ENCODE measurements around the gene SYK. TPM values are rescaled to one million over a fixed set of nuclear protein-coding genes. Genes with fewer than 3 reads are reported as not detected.

SYK gene
- total RNA-seq, 1 experiment from 2014 or later = 9.0 TPM

- no peaks in the 10 kb centered on the region for H3K79me2 ChIP-seq (ENCODE audit: insufficient read depth, low read length)
- H3K4me1 ChIP-seq (ENCODE audit: control insufficient read depth in 1 of 2, insufficient read depth in 2 of 2, low read length in 2 of 2) = no peaks in the 10 kb centered on the region
- CTCF ChIA-PET = no interaction called here
- H3K36me3 ChIP-seq (ENCODE audit: control insufficient read depth in 1 of 2, insufficient read depth in 2 of 2, low read length in 2 of 2) = no peaks in the 10 kb centered on the region
- H3K4me2 ChIP-seq (ENCODE audit: low read length) = no peak overlapping the region
- POLR2A ChIA-PET = no interaction called here
- no peaks in the 10 kb centered on the region for H3K9me3 ChIP-seq (ENCODE audit: control insufficient read depth in 1 of 2, insufficient read depth in 1 of 2, low read depth in 1 of 2, low read length in 2 of 2)
- H3K27ac ChIP-seq (ENCODE audit: low read depth, low read length) = no peak overlapping the region
- no peak overlapping the region for H3K4me3 ChIP-seq (replicated peaks in 1 of 2; ENCODE audit: low read depth in 1 of 2, low read length in 2 of 2)
- DNase-seq (ENCODE audit: low read depth, low spot score) (no peak), ATAC-seq (no peak)
- H3K27me3 ChIP-seq (ENCODE audit: insufficient read depth, low read length) = no peaks in the 10 kb centered on the region; the same call in 1 of the 2 replicates
- BruUV-seq (replicated peaks) = no TSS peak
- no peak overlapping the region for H2AFZ ChIP-seq (ENCODE audit: low read depth, low read length, poor library complexity, severe bottlenecking)
- intact Hi-C loops (cut with micrococcal nuclease) = no loop called here
- H3K9ac ChIP-seq (ENCODE audit: low read length) = no peak overlapping the region
- RAD21 ChIA-PET (ENCODE audit: low non-redundant PET in 1 of 2, low total read pairs in 2 of 2, uncharacterized antibody in 2 of 2, unreplicated experiment in 2 of 2) = no interaction called here
- TF ChIP-seq SRF (IDR thresholded peaks at IDR 0.05; ENCODE audit: low read depth) (no peak), YY1 (IDR thresholded peaks at IDR 0.05; ENCODE audit: extremely low read depth, insufficient replicate concordance, low read depth, low read length) (no peak), ZFX (IDR thresholded peaks at IDR 0.05) (no peak), POLR2AphosphoS5 (IDR thresholded peaks at IDR 0.05; ENCODE audit: low read depth, low read length) (no peak), TCF7L2 (IDR thresholded peaks at IDR 0.05; ENCODE audit: borderline replicate concordance, extremely low read depth, insufficient read depth, insufficient read length) (no peak), RAD21 (IDR thresholded peaks at IDR 0.05; ENCODE audit: low read depth) (no peak), FOSL1 (IDR thresholded peaks at IDR 0.05; ENCODE audit: low read depth) (no peak), CBX3 (IDR thresholded peaks at IDR 0.05; ENCODE audit: low read depth) (no peak), POLR2A (IDR thresholded peaks at IDR 0.05; ENCODE audit: borderline replicate concordance, extremely low read depth, insufficient read depth, insufficient read length) (no peak), SP1 (IDR thresholded peaks at IDR 0.05; ENCODE audit: low read depth) (no peak), ZNF274 (IDR thresholded peaks at IDR 0.05; ENCODE audit: low read depth, low read length) (no peak), EGR1 (IDR thresholded peaks at IDR 0.05; ENCODE audit: low read depth) (no peak), REST (IDR thresholded peaks at IDR 0.05; ENCODE audit: low read depth) (no peak)
- TF ChIP-seq, protein P1, sequence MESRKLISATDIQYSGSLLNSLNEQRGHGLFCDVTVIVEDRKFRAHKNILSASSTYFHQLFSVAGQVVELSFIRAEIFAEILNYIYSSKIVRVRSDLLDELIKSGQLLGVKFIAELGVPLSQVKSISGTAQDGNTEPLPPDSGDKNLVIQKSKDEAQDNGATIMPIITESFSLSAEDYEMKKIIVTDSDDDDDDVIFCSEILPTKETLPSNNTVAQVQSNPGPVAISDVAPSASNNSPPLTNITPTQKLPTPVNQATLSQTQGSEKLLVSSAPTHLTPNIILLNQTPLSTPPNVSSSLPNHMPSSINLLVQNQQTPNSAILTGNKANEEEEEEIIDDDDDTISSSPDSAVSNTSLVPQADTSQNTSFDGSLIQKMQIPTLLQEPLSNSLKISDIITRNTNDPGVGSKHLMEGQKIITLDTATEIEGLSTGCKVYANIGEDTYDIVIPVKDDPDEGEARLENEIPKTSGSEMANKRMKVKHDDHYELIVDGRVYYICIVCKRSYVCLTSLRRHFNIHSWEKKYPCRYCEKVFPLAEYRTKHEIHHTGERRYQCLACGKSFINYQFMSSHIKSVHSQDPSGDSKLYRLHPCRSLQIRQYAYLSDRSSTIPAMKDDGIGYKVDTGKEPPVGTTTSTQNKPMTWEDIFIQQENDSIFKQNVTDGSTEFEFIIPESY (IDR thresholded peaks at IDR 0.05; ENCODE audit: extremely low read depth, insufficient replicate concordance, low read length) = no peak
- TF ChIP-seq, protein P2, sequence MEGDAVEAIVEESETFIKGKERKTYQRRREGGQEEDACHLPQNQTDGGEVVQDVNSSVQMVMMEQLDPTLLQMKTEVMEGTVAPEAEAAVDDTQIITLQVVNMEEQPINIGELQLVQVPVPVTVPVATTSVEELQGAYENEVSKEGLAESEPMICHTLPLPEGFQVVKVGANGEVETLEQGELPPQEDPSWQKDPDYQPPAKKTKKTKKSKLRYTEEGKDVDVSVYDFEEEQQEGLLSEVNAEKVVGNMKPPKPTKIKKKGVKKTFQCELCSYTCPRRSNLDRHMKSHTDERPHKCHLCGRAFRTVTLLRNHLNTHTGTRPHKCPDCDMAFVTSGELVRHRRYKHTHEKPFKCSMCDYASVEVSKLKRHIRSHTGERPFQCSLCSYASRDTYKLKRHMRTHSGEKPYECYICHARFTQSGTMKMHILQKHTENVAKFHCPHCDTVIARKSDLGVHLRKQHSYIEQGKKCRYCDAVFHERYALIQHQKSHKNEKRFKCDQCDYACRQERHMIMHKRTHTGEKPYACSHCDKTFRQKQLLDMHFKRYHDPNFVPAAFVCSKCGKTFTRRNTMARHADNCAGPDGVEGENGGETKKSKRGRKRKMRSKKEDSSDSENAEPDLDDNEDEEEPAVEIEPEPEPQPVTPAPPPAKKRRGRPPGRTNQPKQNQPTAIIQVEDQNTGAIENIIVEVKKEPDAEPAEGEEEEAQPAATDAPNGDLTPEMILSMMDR (IDR thresholded peaks at IDR 0.05 in 2 of 3, conservative IDR thresholded peaks at IDR 0.05 in 1 of 3; ENCODE audit: borderline replicate concordance in 1 of 3, insufficient read depth in 1 of 3, low read depth in 2 of 3, low read length in 2 of 3) = no peak
- TF ChIP-seq, protein P3, sequence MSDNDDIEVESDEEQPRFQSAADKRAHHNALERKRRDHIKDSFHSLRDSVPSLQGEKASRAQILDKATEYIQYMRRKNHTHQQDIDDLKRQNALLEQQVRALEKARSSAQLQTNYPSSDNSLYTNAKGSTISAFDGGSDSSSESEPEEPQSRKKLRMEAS (IDR thresholded peaks at IDR 0.05) = no peak
- TF ChIP-seq, protein P4, sequence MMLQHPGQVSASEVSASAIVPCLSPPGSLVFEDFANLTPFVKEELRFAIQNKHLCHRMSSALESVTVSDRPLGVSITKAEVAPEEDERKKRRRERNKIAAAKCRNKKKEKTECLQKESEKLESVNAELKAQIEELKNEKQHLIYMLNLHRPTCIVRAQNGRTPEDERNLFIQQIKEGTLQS (IDR thresholded peaks at IDR 0.05) = no peak
- H4K20me1 ChIP-seq (ENCODE audit: insufficient read depth) = no peaks in the 10 kb centered on the region
- no peaks in the 10 kb centered on the region for H3K9me2 ChIP-seq (ENCODE audit: insufficient read depth)
These were observed 140.0 kb downstream of the SYK start for GRCh38 chr9:90941661-90942060.

All from HCT116 (cell line).